ENCODE results near the gene MYO1E.

- no peak for TF ChIP-seq POLR2A (IDR thresholded peaks at IDR 0.05; ENCODE audit: low read depth, low read length)
- no peak for TF ChIP-seq POLR2AphosphoS5 (IDR thresholded peaks at IDR 0.05; ENCODE audit: low read depth, low read length)
- TF ChIP-seq TAF1 (IDR thresholded peaks at IDR 0.05; ENCODE audit: low read depth, low read length) = no peak
- peak; percentile 67 for TF ChIP-seq SPI1 (IDR thresholded peaks at IDR 0.05; ENCODE audit: low read depth, low read length)
Measured at GRCh38 chr15:59298225-59298853, 74.3 kb downstream of the MYO1E start.
